ACHN (cell line): ENCODE data around the gene E2F7.
A peak's percentile ranks its signal among the peaks of the same experiment; 100 is the strongest.

Experiments used
- DNase-seq: peaks from one replicate; pipeline ENCODE4 v3.0.0-alpha.2; 2015
- in situ Hi-C: cut with HindIII; loops from 2 replicates; pipeline ENCODE4 v1.10.0; 2017; ENCODE audit warnings: low sequenced_read_pairs, low pct_ligation_motif_present, low pct_unique_long_range_greater_than_20kb

Gene E2F7

DNA sequence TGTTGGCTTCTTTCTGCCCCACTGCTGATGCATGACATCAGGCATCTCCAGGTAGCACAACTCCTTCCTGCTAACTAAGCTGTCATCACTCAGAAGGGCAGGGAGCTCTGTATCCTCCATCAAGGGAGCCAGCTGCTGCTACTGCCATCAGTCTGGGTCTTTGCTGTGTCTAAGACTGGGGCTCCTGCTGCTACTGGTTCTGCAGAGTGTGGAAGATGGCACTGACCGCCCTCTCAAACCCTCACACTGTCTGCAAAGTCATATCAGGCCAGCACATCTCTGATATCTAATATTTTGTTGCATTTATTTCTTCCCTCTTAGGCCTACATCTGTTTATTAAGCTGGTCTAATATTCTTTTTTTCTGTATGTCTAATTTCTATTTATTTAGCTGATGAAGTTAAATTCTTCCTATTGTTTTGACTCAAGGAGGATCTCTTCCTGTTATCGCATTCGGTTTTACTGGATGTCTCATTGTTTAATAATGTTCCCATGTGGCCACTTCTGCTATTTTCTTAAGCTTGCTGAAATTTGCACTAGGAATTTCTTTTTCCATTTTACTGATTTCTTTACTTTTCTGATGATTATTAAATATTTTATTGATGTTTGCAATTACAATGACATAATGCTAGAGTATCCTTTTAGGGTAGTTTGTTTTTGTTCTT, 7.6 kb upstream of the E2F7 start:
- no peak for DNase-seq
- in situ Hi-C loops: no loop called here

DNA sequence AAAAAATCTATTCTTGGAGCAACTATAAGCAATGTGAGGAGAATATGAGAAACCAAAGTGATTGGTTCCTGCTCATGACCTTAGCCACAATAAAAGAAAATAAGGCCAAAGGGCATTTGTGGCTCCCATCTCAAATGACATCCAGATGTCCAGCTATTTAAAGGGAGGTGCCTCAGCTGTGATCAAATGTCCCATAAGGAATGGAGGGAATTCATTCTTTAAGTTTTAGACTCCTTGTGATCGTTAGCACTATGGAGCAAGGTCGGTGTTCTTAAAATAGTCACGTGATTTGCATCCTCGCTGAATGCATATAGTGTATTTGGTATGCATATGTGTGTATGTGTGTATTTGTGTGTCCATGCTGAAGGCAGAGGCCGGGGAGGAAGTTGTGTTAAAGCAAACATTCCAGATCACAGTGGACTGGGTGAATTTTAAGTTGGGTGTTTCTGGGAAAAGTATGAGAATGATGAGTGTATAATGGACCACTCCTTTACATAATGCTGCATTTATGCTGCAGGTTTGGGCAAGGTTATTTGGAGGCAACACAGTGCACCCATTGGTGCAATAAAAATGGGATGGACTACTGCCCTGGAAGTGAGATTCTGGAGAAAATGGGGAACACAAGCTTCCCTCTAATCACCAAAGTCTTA, 5.6 kb upstream of the E2F7 start:
- no peak for DNase-seq
- in situ Hi-C loops: no loop called here

DNA sequence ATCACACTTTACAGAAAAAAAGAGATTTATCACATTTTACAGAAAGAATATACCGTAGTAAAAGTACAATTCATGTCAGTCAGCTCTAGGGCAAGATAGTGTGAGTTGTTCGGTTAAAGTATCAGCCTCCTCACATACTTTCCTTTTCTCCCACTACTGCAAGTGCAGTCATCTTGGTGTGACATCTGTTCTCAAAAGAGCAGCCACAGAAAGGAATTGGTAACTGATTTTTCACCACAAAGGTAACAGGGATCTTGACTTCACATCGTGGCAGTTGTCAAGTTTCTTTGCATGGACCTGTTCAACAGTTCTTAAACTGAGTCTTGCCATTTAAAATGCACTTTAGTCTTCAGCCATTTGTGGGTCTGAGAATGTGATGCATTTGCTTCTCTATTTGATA, 5.0 kb upstream of the E2F7 start:
- DNase-seq: no peak
- in situ Hi-C loops: no loop called here

DNA sequence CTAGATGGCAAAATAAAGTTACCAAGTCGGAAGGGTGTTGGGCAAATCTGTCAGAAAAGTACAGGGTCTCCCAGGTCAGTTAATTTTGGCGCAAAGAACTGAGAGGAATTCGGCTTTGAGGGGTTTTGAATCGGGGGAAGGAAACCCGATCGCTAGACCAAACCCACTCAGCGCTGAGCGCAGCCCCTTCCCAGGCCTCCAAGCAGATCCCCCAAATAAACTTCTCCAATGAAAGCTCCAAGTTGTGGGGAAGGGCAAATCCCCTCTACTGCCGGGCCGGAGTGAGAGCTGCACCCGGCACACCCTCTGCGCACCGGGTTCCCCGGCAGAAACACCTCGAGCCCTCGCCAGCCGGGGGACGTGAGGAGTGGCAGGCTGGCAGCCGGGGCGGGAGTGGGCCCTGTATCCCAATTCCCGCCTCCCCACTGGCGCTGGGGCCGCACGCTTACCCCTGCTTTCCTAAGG, 441 bp downstream of the E2F7 start:
- peak; percentile 54 for DNase-seq
- in situ Hi-C loops: no loop called here

DNA sequence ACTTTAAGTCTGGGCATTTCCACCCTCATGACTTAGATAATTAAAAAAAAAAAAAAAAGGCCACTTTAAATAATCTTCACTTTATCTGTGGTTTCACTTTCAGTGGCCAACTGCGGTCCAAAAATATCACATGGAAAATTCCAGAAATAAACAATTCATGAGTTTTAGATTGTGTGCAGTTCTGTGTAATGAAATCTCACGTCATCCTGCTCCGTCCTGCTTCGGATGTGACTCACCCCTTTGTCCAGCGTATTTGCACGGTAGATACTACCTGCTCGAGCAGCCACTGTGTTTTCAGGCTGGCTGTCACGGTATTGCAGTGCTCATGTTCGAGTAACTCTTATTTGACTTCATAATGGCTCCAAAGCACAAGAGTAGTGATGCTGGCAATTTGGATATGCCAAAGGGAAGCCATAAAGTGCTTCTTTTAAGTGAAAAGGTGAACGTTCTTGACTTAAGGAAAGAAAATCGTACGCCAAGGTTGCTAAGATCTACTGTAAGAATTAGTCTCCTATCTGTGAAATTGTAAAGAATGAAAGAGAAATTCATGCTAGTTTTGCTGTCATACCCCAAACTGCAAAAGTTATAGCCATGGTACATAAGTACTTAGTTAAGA, 2.4 kb downstream of the E2F7 start:
- in situ Hi-C loops: no loop called here
- DNase-seq: peak; percentile 93

DNA sequence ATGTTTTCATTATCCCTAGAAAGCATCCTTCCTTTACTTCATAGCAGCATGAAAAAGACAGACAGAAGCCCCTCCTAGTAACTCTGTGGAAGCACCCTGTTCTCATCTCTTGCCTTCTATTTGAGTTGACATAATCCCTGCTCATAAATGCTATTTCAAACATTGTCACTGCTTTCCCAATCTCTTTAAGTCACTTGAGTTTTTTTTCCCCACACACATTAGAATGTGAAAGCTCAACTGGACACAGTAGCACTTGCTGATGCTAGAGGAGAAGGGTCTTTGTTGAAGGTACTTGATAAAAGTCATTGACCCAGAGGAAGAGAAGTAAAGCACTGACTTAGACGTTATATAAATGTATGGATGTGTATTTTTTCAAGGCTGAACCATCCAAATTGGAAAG, 3.0 kb downstream of the E2F7 start:
- in situ Hi-C loops: no loop called here
- no peak for DNase-seq

DNA sequence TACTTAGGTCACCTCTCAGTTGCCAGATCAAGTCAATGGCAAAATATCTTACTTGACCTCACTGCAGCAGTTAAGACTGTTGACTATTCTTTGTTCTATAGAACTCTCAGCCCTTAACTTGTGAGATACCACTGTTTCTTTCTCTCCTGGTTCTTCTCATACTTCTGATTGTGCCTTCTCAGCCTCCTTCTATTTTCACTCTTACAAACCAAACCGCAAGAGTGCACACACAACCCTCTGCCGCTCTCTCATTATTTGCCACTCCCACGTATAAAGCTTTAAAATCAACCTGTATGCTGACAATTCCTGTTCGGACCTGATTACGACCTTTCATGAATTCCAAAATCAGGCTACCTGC, 4.5 kb downstream of the E2F7 start:
- in situ Hi-C loops: no loop called here

DNA sequence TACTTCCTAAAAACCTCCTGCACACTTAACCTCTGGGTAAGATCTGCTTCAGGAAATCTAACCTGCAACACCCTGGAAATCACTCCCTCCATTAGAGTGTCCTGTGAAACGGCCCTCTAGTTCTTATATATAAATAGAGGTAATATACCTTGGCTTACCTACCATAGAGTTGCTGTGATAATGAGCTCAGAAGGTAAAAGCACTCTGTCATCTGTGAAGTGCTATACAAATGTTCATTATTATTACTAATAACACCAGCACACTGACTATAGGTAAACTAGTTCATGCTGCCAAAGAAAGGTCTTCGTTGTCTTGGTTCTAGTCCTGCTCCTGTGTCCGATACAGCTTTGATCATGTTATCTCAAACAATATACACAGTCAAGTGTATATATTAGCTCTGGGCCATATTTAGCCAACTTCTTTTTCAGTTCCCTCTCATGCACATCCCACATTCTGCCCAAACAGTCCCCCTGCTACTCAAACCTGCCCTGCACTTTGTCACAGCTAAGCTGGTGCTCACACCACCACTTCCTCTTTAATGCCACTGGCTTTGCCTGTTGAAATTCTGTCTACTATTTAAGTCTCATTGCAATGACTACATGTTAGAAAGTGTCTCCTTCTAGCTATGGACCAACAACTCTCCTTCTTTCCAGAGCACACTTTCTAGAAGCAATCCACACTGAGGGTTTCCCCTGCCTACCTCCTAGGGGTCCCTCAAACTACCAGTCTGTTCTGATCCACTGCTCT, 5.1 kb downstream of the E2F7 start:
- in situ Hi-C loops: no loop called here

More for the DNA sequence above, 4.5 kb downstream of the E2F7 start:
- no peak for DNase-seq

DNA sequence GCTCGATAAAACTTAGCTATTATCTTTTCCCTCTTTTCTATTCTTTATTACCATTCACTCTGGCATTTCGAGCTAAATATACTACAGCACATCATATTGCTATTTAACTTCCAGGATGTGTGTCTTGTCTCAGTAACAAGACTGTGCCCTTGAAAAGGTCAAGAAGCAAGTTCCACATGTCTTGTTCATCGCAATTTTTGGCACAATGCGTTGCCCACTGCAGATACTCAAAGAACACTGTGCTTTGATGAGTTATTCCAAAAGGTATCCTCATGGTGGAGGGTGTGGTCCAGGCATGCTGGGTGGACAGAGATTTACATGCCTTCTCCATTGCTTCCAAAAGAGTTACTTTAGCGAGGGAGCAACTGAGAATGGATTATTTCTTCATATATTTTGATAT, 6.6 kb downstream of the E2F7 start:
- DNase-seq: no peak
- in situ Hi-C loops: no loop called here

More for the DNA sequence above, 5.1 kb downstream of the E2F7 start:
- no peak for DNase-seq

DNA sequence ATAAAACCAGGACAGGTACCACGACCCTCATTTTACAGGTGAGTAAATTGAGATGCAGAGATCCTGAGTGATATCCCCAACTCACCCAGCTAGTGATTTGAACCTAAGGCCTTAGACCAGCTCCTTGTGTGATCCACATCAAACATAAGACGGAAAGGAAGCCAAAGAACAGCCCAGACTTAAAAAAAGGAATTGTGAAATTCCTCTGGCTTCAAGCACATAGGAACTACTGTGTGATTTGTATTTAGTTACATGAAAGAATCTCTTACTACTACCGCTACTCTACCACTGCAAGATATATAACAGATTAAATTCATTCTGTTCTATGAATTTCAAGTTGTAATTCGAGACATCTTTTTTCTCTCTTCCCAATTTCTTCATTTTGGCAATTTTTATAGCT, 10.5 kb downstream of the E2F7 start:
- DNase-seq: no peak
- in situ Hi-C loops: no loop called here

DNA sequence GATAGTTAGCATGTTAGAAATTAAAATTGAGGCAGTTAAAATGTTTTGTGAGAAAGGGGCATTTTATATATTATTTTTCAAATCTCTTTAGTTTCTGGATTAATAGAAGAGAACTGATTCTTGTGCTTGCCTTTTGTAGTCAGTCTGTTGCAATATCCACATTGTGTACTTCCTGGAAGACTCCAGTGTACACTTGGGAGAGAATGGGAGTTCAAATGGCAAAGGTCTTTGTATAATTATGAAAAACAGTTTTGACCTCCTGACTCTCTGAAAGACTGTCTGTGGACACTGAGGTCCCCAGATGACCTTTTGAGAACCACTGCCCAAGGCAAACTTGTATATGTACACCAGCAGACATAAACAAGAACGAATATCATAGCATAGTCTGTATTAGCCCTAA, 12.1 kb downstream of the E2F7 start:
- in situ Hi-C loops: no loop called here

DNA sequence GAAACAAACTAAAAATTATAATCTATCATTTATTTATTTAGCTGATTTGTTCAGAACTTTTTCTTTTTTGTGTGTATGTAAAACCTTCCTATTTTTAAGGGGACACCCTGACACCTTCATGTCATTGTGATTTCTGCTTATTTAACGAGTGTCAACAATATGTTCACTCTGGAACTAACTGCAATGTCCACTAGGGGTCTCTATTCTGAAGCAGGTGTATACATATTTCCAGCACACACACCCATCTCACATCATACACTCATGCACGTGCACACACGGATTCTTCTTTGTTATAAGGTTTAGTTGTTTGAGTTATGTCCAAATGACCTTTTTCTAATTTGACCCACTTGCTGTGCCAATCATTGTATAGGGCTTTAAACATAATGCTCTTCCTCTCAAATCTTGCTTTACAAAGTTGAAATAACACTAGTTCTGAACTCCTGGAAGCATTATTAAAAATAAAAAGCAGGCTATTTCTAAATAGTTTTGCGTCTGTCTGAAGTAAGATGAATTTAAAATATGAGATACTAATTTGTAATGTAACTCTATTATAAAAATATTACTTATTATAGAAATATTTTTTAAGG, 15.5 kb downstream of the E2F7 start:
- peak; percentile 87 for DNase-seq
- in situ Hi-C loops: no loop called here

More for the DNA sequence above, 12.1 kb downstream of the E2F7 start:
- no peak for DNase-seq

DNA sequence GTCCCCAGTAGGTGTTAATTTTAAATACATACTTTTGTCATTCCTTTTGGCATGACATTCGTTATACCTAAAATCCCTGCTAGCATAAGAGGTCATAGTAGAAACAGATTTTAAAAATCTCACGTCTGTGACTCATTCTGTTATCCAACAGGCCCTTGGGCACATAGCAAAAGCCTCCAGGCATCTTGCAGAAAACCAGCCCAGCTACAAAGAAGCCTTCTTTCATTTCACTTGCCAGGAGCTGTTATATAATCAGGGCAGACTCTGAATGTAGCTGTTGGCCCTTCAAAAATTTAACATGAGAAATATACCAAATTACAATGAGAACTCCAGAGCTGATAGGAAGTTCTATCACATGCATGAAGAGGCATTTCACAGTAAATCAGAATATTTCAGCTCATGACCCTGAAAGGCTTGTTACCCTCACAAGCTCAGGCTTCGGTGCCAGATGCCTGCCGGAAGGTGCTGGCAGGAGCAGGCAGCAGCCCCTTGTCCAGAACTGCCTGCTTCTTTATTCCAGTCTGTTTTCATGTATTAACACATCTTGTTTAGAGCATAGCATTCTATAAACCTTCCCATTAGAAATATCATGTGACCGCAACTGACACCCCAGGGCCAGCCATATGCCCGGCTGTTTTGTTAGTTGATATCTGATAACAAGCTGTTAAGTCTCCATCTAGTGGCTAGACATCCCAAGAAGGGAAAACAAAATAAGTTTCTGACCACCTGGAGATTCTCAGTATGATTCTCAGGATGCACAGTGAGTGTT, 17.8 kb downstream of the E2F7 start:
- DNase-seq: no peak
- in situ Hi-C loops: no loop called here

DNA sequence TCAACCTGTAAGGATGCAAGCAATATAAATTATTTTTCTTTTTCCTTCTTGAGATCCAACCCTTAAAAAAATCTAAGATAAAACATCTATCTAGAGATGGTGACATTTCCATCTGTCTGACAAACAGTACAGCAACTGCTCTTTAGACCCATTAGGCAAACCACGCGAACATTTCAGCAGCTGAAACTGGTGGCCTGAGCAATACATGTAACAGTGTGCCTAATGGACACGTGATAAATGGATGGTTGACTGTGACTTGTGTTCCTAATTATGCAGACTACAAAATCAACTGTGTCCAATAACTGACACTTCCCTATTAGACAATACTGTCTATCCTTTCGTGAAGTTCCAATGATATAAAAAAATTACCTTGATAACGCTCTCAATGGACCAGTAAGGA, 18.9 kb downstream of the E2F7 start:
- in situ Hi-C loops: no loop called here

DNA sequence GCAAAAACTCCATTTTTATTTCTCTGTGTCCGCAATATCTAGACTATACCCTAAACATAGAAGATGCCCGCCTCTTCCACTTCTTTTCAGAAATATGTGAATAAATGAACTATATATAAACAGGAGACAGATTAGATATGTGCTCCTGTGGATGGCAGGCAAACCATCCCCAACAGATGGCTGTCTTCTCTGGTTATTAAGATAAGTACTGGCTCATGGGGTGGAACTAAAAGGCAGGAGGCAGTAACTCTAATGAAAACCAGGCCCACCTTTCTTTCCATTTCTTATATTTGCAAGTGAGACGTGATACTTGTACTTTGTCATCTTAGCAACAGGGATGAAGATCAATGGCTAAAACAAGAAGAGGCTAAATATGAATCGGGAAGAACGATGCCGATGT, 20.2 kb downstream of the E2F7 start:
- in situ Hi-C loops: no loop called here
- no peak for DNase-seq

More for the DNA sequence above, 18.9 kb downstream of the E2F7 start:
- no peak for DNase-seq

DNA sequence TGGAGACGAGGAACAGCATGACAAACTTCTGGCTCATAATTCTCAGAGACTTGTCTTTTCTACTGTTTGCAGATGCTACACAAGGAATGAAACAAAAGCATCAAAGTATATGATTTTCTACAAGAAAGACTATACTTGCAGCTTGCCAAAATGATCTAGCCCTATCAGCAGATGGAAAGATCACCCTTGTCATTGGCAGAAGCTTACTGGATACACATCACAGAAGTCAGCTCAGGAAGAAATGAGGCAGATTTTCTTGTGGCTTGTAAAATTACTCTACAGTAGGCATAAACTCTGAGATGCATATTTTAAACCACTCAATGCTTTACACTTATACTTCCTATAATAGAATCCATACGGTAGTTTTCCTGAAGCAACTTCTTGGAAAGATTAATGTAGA, 20.6 kb downstream of the E2F7 start:
- DNase-seq: no peak
- in situ Hi-C loops: no loop called here

DNA sequence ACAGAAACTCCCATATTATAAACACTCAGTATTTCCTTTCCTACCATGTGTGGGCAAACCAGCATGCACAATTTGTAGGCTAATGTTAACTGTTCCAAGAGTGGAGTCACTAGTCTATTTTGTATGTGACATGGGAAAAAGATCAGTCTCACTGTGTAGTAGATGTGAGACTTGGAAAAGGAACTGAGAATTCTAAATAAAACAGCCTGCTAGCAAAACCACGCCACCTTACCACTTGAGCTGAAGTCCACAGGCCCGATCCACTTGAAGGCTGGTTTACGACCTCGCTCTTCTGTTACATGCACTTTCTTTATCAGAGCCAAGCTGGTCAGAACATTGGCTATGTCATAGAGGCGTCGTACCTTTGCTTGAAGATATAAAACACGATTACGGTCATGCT, 22.5 kb downstream of the E2F7 start:
- in situ Hi-C loops: no loop called here
- no peak for DNase-seq

DNA sequence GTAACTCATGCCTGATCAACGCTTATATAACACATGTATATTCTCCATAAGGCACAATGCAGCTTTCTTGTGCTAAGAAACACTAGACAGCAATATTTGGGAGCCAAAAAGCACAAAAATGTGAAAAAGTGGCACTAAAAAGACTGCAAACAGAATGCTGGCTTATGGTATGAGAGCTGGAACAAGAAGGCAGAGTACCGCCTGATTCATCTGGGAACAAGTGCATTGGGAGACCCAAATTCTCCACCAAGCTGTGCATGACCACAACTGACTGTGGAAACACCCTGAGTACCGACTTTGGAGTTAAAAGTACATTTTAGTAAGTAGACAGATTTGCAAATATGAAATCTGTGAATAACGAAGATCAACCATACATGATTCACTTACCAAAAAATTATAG, 25.1 kb downstream of the E2F7 start:
- in situ Hi-C loops: no loop called here
- no peak for DNase-seq
